Suprapubic skin (tissue), 4 donors: Measurements from ENCODE around the gene CLNK. TPM values are rescaled to one million over a fixed set of nuclear protein-coding genes. Genes with fewer than 3 reads are reported as not detected.

Experiments used
- DNase-seq, 2 donors: peaks; one replicate each; pipeline ENCODE4 v3.0.0-alpha.2; 2019; ENCODE audit warnings: low spot score in 2 of 2
- H3K27ac ChIP-seq: fragments of 200-600 bp; sonication (generic); one replicate; pipeline ENCODE4 v1.5.1; 2019
- H3K27me3 ChIP-seq: fragments of 200-600 bp; sonication (generic); one replicate; pipeline ENCODE4 v1.5.1; 2019
- H3K36me3 ChIP-seq: fragments of 200-600 bp; sonication (generic); one replicate; pipeline ENCODE4 v1.5.1; 2019
- H3K4me1 ChIP-seq: fragments of 200-600 bp; sonication (generic); one replicate; pipeline ENCODE4 v1.5.1; 2019
- H3K4me3 ChIP-seq: fragments of 200-600 bp; sonication (generic); one replicate; pipeline ENCODE4 v1.5.1; 2019; ENCODE audit warnings: mild to moderate bottlenecking
- H3K9me3 ChIP-seq: fragments of 200-600 bp; sonication (generic); one replicate; pipeline ENCODE4 v1.5.1; 2019
- CTCF ChIP-seq, 2 donors: fragments of 200-600 bp in 1 of 2; fragments of 450-650 bp in 1 of 2; sonication (generic) in 1 of 2; IDR thresholded peaks; one replicate each; pipeline ENCODE4 v1.5.1; 2016 to 2019; ENCODE audit warnings: antibody characterized with exemption in 2 of 2, mild to moderate bottlenecking in 1 of 2, moderate library complexity in 1 of 2
- EP300 ChIP-seq: sonication (generic); formaldehyde crosslinking; IDR thresholded peaks from one replicate; pipeline ENCODE4 v1.6.1; 2017; ENCODE audit warnings: antibody characterized with exemption
- POLR2A ChIP-seq, 2 donors: fragments of 450-650 bp; IDR thresholded peaks; one replicate each; pipeline ENCODE4 v1.6.1; 2017; ENCODE audit warnings: antibody characterized with exemption in 2 of 2, mild to moderate bottlenecking in 2 of 2, moderate library complexity in 2 of 2
- POLR2AphosphoS5 ChIP-seq, 3 donors: sonication (generic); formaldehyde crosslinking; IDR thresholded peaks; one replicate each; pipeline ENCODE4 v1.6.1; 2017; ENCODE audit warnings: antibody characterized with exemption in 3 of 3
- WGBS: methylation state at CpG from one replicate; pipeline ENCODE4 v1.1.5; 2018; 5-methylcytosine and 5-hydroxymethylcytosine counted together
- total RNA-seq, 4 donors: library from RNA; depleted of rRNA; stranded (reverse); fragments of >200 nt; gene quantifications; one replicate each; pipeline ENCODE4 v1.1.0, GENCODE V29; 2016

CLNK gene
- total RNA-seq, 4 donors from 2014 or later: 0.11 to 0.64 (median 0.52) TPM; not detected in 1

- Histone ChIP-seq H3K27ac (no peak overlapping the region), H3K4me3 (no peak overlapping the region), H3K9me3 (no peaks in the 10 kb centered on the region), H3K4me1 (no peaks in the 10 kb centered on the region), H3K36me3 (no peaks in the 10 kb centered on the region), H3K27me3 (no peaks in the 10 kb centered on the region)
- 58% methylated on average over 5 of the region's 5 CpGs for WGBS
- DNase-seq: no peak
- TF ChIP-seq POLR2AphosphoS5 (IDR thresholded peaks at IDR 0.05) (no peak), EP300 (no peak), CTCF (IDR thresholded peaks at IDR 0.05) (no peak), POLR2A (IDR thresholded peaks at IDR 0.05) (no peak)
Measured at GRCh38 chr4:10504570-10505179, 179.9 kb downstream of the CLNK start.

GRCh38 chr4:10502717-10503116 lies 181.9 kb downstream of the CLNK start:
- Histone ChIP-seq H3K27ac (no peak overlapping the region), H3K4me3 (no peak overlapping the region), H3K27me3 (no peaks in the 10 kb centered on the region), H3K4me1 (no peaks in the 10 kb centered on the region), H3K9me3 (no peaks in the 10 kb centered on the region), H3K36me3 (no peaks in the 10 kb centered on the region)
- 79% methylated on average over 5 of the region's 5 CpGs for WGBS
- TF ChIP-seq EP300 (no peak), CTCF (IDR thresholded peaks at IDR 0.05) (no peak), POLR2A (IDR thresholded peaks at IDR 0.05) (no peak), POLR2AphosphoS5 (IDR thresholded peaks at IDR 0.05) (no peak)
- no peak for DNase-seq

GRCh38 chr4:10500776-10501175 lies 183.8 kb downstream of the CLNK start:
- Histone ChIP-seq H3K27me3 (no peaks in the 10 kb centered on the region), H3K4me1 (no peaks in the 10 kb centered on the region), H3K36me3 (no peaks in the 10 kb centered on the region), H3K4me3 (no peak overlapping the region), H3K9me3 (no peaks in the 10 kb centered on the region), H3K27ac (no peak overlapping the region)
- TF ChIP-seq POLR2A (IDR thresholded peaks at IDR 0.05) (no peak), POLR2AphosphoS5 (IDR thresholded peaks at IDR 0.05) (no peak), EP300 (no peak), CTCF (IDR thresholded peaks at IDR 0.05) (no peak)
- no peak for DNase-seq
- 71% methylated on average over 6 of the region's 6 CpGs for WGBS

- Histone ChIP-seq H3K27me3 (peaks cover 1% of the 10 kb centered on the region), H3K4me1 (no peaks in the 10 kb centered on the region), H3K36me3 (no peaks in the 10 kb centered on the region), H3K4me3 (no peak overlapping the region), H3K27ac (no peak overlapping the region), H3K9me3 (no peaks in the 10 kb centered on the region)
- DNase-seq: no peak
- TF ChIP-seq EP300 (no peak), POLR2AphosphoS5 (IDR thresholded peaks at IDR 0.05) (no peak), CTCF (IDR thresholded peaks at IDR 0.05) (no peak), POLR2A (IDR thresholded peaks at IDR 0.05) (no peak)
- WGBS: 64% methylated on average over 4 of the region's 4 CpGs
Measured at GRCh38 chr4:10496200-10496599, 188.4 kb downstream of the CLNK start.

- Histone ChIP-seq H3K9me3 (no peaks in the 10 kb centered on the region), H3K4me1 (no peaks in the 10 kb centered on the region), H3K36me3 (no peaks in the 10 kb centered on the region), H3K27me3 (peaks cover 3% of the 10 kb centered on the region), H3K4me3 (no peak overlapping the region), H3K27ac (no peak overlapping the region)
- DNase-seq: no peak
- TF ChIP-seq POLR2AphosphoS5 (IDR thresholded peaks at IDR 0.05): no peak
- TF ChIP-seq POLR2A (IDR thresholded peaks at IDR 0.05): no peak
- TF ChIP-seq EP300: no peak
- no peak for TF ChIP-seq CTCF (IDR thresholded peaks at IDR 0.05)
- 84% methylated on average over 8 of the region's 8 CpGs for WGBS
Measured at GRCh38 chr4:10495651-10496050, 188.9 kb downstream of the CLNK start.
